ENCODE data around the gene NCAPG2. TPM values are rescaled to one million over a fixed set of nuclear protein-coding genes. Genes with fewer than 3 reads are reported as not detected.

NCAPG2 gene
- total and polyA plus RNA-seq, 2 of the 13 experiments (the other 11 are each of a cell fraction or from before 2014, with no cell fraction given) = 15.1 to 30.7 TPM

GRCh38 chr7:158581440-158582088 is 123.0 kb downstream of the NCAPG2 start (continued):
- TF ChIP-seq SKI (IDR thresholded peaks at IDR 0.05; ENCODE audit: partially characterized antibody) = peak; percentile 45
- peak; percentile 73; the same call in 1 of the 2 replicates for TF ChIP-seq IKZF5 (CRISPR knock-in tag; IDR thresholded peaks at IDR 0.05)
- no peak for TF ChIP-seq ZNF143 (CRISPR knock-in tag; IDR thresholded peaks at IDR 0.05)
- TF ChIP-seq KDM4B (CRISPR knock-in tag; IDR thresholded peaks at IDR 0.05) = no peak
- peak; percentile 30; the same call in 1 of the 2 replicates for TF ChIP-seq ESRRA (CRISPR knock-in tag; IDR thresholded peaks at IDR 0.05; ENCODE audit: low read depth)
- TF ChIP-seq TCF7 (IDR thresholded peaks at IDR 0.05; ENCODE audit: low read depth) = no peak
- TF ChIP-seq ZFX (CRISPR knock-in tag; IDR thresholded peaks at IDR 0.05; ENCODE audit: low read depth) = 0 out of 2 replicates have a peak, but pooled peaks have one; percentile 20
- no peak for TF ChIP-seq ZNF20 (CRISPR knock-in tag; IDR thresholded peaks at IDR 0.05)
- TF ChIP-seq FOXC1 (CRISPR knock-in tag; IDR thresholded peaks at IDR 0.05; ENCODE audit: borderline replicate concordance) = no peak
- no peak for TF ChIP-seq ZNF839 (CRISPR knock-in tag; IDR thresholded peaks at IDR 0.05; ENCODE audit: borderline replicate concordance)
- TF ChIP-seq HMGXB3 (CRISPR knock-in tag; IDR thresholded peaks at IDR 0.05; ENCODE audit: borderline replicate concordance) = no peak
- peak; percentile 83 for TF ChIP-seq ZNF710 (CRISPR knock-in tag; IDR thresholded peaks at IDR 0.05; ENCODE audit: borderline replicate concordance)
- no peak for TF ChIP-seq SRSF9 (IDR thresholded peaks at IDR 0.05; ENCODE audit: borderline replicate concordance, insufficient read depth, low read depth, low read length, poor library complexity, severe bottlenecking)
- TF ChIP-seq CREM (IDR thresholded peaks at IDR 0.05) = peak; percentile 64
- no peak for TF ChIP-seq CREM (CRISPR knock-in tag; IDR thresholded peaks at IDR 0.05)
- peak; percentile 48 for TF ChIP-seq ZMYM2 (CRISPR knock-in tag; IDR thresholded peaks at IDR 0.05)
- peak; percentile 79 for TF ChIP-seq RXRB (CRISPR knock-in tag; IDR thresholded peaks at IDR 0.05; ENCODE audit: borderline replicate concordance)
- peak; percentile 49; the same call in 1 of the 2 replicates for TF ChIP-seq BCL6 (CRISPR knock-in tag; IDR thresholded peaks at IDR 0.05)
- TF ChIP-seq ATF5 (CRISPR knock-in tag; IDR thresholded peaks at IDR 0.05; ENCODE audit: low read depth) = no peak
- TF ChIP-seq EEA1 (CRISPR knock-in tag; IDR thresholded peaks at IDR 0.05; ENCODE audit: borderline replicate concordance) = no peak
- no peak for TF ChIP-seq MAFG (CRISPR knock-in tag; IDR thresholded peaks at IDR 0.05)
- TF ChIP-seq ZNF124 (CRISPR knock-in tag; IDR thresholded peaks at IDR 0.05) = no peak; the same call in 1 of the 2 replicates
- TF ChIP-seq ZNF878 (CRISPR knock-in tag; IDR thresholded peaks at IDR 0.05) = peak; percentile 78; the same call in 1 of the 2 replicates

Data from HepG2 (cell line).